NCI-H1092 (cell line): ENCODE measurements around the gene NFATC4.
"Not testable (repeated sequence)": the region's sequence is repeated elsewhere in the genome, so short reads cannot be mapped to it uniquely, and the experiment has no call there.

Experiments used
- DNase-seq: peaks from one replicate; lab custom pipeline; 2025; lab: John Stamatoyannopoulos, UW

Gene NFATC4

GRCh38 chr14:24368212-24368561, 203 bp downstream of the NFATC4 start:
- no peak for DNase-seq

GRCh38 chr14:24368562-24369252, 723 bp downstream of the NFATC4 start:
- DNase-seq = peak; percentile 78

- no peak for DNase-seq
These were observed 1.5 kb downstream of the NFATC4 start for GRCh38 chr14:24369463-24369862.

GRCh38 chr14:24369907-24370687, 2.1 kb downstream of the NFATC4 start:
- DNase-seq = no peak

- no peak for DNase-seq
These were observed 2.8 kb downstream of the NFATC4 start for GRCh38 chr14:24370748-24371147.

DNA sequence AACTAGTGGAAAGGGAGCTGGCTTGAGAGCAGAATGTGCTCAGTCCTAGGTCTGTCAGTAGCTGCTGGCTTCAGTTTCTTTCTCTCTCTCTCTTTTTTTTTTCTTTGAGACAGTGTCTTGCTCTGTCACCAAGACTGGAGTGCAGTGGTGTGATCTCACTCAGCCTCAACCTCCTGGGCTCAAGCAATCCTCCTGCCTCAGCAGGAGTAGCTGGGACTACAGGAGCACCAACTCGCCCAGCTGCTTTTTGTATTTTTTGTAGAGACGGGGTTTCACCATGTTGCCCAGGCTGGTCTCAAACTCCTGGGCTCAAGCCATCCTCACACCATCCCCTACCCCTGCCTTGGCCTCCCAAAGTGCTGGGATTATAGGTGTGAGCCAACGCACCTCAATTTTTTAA, 3.6 kb downstream of the NFATC4 start:
- not testable (repeated sequence) for DNase-seq

- DNase-seq = no peak
These were observed 4.9 kb downstream of the NFATC4 start for GRCh38 chr14:24372701-24373416.

DNA sequence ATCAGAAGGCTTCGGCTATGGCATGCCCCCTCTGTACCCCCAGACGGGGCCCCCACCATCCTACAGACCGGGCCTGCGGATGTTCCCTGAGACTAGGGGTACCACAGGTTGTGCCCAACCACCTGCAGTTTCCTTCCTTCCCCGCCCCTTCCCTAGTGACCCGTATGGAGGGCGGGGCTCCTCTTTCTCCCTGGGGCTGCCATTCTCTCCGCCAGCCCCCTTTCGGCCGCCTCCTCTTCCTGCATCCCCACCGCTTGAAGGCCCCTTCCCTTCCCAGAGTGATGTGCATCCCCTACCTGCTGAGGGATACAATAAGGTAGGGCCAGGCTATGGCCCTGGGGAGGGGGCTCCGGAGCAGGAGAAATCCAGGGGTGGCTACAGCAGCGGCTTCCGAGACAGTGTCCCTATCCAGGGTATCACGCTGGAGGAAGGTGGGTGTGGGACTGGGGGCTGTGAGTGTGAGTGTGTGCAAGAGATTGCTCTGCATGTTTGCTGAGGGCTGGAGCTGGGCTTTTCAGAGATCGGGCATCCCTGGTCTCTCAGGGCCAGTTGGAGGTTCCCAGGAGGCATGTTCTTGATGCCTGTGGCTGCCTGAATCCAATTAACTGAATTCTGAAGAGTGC, 8.6 kb downstream of the NFATC4 start:
- DNase-seq = no peak

GRCh38 chr14:24377126-24377525, 9.1 kb downstream of the NFATC4 start:
- DNase-seq = no peak

GRCh38 chr14:24377657-24378056, 9.7 kb downstream of the NFATC4 start:
- no peak for DNase-seq

- no peak for DNase-seq
These were observed 10.3 kb downstream of the NFATC4 start for GRCh38 chr14:24378327-24378726.

DNA sequence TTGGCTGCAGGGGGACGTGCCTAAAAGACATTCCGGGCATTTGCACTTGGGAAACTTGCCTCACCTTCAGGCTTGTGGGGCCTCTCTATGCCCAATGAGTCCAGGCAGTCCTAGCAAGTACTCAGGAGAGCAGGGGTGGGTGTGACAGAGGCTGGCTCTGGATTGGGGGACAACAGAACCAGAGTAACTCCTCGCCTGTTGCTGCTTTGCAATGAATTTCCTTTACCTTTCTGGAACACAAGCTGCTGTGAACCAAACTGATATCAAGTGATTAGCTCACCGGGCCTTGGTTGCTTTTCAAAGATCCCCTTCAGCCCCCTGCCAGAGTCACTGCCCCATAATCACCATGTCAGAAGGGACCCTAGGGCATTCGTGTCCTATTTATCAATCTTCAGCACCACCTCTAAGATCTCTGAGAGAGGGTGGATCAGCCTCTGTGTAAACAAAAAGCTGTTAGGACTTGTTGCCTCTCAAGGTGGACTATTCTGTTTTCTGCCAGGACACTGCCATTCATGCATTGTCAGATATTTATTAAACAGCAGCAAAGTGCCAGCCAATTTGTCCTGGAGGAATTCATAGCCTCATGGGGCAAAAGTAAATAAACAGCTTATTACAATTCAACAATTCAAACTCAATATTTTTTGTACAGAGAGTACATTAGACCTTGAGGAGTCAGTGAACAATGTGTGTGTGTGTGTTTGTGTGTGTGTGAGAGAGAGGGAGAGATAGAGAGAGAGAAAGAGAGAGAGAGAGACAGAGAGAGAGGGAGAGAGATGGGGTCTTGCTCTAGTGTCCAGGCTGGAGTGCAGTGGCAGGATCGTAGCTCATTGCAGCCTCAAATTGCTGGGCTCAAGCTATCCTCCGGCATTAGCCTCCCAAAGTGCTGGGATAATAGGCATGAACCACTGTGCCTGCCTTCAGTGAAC, 11.3 kb downstream of the NFATC4 start:
- no peak for DNase-seq

- no peak for DNase-seq
These were observed 12.1 kb downstream of the NFATC4 start for GRCh38 chr14:24379907-24380730.

- no peak for DNase-seq
These were observed 13.5 kb downstream of the NFATC4 start for GRCh38 chr14:24381363-24382063.

- DNase-seq = no peak
These were observed 14.0 kb downstream of the NFATC4 start for GRCh38 chr14:24382064-24382371.

DNA sequence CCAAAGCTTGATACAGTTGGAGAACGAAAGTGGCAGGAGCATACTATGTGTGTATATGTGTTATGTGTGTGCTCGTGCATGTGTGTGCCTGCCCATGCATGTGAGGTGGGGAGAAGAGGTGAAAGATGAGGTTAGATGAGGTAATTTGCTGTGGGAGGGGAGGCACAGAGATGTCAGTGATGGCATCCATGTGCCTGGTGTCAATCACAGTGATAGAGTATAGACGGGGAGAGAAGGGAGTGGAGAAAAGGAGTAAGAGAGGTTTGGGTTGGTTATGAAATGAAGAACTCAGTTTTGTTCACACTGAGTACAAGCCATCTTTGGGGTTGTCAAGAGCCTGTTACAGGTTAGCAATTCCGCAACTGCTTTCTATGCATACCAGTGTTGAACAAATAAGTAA, 16.2 kb downstream of the NFATC4 start:
- no peak for DNase-seq

DNA sequence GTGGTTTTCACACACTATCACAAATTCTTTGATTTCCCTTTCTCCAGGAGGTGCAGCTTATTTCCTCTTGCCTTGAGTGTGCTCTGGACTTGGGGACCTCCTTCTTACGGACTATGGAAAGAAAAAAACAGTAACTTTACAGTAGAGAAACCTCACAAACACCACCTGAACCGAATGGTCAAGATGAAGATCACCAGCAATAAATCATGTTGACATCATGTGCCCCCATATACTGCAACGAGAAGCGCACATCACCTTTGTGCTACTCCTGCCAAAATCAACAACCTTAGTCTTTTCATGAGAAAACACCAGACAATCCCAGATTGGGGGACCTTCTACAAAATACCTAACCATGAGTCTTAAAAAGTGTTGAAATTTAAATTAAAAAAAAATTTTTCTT, 17.5 kb downstream of the NFATC4 start:
- no peak for DNase-seq

DNA sequence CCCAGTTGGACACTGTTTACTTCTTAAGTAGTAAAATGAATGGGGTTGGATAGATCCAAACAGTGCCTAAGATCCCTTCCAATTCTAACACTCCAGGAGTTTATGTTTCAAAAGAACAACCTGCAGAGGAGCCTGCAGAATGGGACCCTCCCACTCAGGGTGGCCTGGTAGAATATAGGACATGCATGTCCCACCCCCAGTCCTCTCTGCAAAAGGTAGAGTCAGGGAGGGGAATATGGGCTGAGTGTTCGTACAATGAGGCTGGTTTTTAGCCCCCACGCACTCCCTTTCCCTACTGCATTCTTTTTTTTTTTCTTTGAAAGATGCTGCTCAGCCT, 19.0 kb downstream of the NFATC4 start:
- DNase-seq = no peak

GRCh38 chr14:24387579-24387978, 19.6 kb downstream of the NFATC4 start:
- DNase-seq = not testable (repeated sequence)

GRCh38 chr14:24388474-24389179, 20.6 kb downstream of the NFATC4 start:
- no peak for DNase-seq
